ENCODE measurements around the gene PSRC1. TPM values are rescaled to one million over a fixed set of nuclear protein-coding genes. Genes with fewer than 3 reads are reported as not detected.

The PSRC1 gene
- polyA plus RNA-seq, 1 experiment = 18.5 TPM

DNA sequence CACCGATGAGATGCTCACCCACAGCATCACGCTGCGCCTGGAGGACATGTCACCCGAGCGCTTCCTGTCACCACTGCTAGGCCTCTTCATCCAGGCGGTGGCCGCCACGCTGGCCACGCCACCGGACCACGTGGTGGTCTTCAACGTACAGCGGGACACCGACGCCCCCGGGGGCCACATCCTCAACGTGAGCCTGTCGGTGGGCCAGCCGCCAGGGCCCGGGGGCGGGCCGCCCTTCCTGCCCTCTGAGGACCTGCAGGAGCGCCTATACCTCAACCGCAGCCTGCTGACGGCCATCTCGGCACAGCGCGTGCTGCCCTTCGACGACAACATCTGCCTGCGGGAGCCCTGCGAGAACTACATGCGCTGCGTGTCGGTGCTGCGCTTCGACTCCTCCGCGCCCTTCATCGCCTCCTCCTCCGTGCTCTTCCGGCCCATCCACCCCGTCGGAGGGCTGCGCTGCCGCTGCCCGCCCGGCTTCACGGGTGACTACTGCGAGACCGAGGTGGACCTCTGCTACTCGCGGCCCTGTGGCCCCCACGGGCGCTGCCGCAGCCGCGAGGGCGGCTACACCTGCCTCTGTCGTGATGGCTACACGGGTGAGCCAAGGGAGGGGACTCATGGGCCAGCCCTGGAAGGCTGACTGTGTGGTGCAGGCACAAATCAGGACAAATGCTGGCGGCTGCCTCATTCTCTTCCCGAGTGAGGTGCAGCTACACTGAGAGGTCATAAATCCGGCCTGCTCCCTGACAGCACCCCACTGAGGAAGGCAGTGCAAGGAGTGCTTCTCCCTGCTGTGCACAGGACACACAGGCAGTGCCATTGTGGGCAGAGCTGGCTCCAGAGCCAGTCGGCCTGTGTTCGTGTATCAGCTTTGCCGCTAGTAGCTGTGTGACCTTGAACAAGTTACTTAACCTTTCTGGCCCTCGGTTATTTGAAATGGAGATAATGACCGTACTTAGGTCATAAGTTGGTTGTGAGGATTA lies 24.2 kb downstream of the PSRC1 start:
- CTCF ChIA-PET = no interaction called here
- Histone ChIP-seq H3K27ac (ENCODE audit: low read depth, low read length) (no peak overlapping the region), H3K27me3 (ENCODE audit: control insufficient read depth, insufficient read depth, low read length) (no peaks in the 10 kb centered on the region), H3K9me3 (ENCODE audit: control insufficient read depth, insufficient read depth, low read length) (no peaks in the 10 kb centered on the region; the same call in 1 of the 2 replicates), H3K4me3 (ENCODE audit: low read depth, low read length) (no peak overlapping the region)
- TF ChIP-seq, protein P1, sequence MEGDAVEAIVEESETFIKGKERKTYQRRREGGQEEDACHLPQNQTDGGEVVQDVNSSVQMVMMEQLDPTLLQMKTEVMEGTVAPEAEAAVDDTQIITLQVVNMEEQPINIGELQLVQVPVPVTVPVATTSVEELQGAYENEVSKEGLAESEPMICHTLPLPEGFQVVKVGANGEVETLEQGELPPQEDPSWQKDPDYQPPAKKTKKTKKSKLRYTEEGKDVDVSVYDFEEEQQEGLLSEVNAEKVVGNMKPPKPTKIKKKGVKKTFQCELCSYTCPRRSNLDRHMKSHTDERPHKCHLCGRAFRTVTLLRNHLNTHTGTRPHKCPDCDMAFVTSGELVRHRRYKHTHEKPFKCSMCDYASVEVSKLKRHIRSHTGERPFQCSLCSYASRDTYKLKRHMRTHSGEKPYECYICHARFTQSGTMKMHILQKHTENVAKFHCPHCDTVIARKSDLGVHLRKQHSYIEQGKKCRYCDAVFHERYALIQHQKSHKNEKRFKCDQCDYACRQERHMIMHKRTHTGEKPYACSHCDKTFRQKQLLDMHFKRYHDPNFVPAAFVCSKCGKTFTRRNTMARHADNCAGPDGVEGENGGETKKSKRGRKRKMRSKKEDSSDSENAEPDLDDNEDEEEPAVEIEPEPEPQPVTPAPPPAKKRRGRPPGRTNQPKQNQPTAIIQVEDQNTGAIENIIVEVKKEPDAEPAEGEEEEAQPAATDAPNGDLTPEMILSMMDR (IDR thresholded peaks at IDR 0.05; ENCODE audit: low read depth, low read length) = no peak
- DNase-seq (ENCODE audit: low read depth, low spot score) = no peak
- POLR2A ChIA-PET = no interaction called here

GRCh38 chr1:109257682-109258421 lies 25.1 kb downstream of the PSRC1 start:
- Histone ChIP-seq H3K9me3 (ENCODE audit: control insufficient read depth, insufficient read depth, low read length) (no peaks in the 10 kb centered on the region; the same call in 1 of the 2 replicates), H3K27me3 (ENCODE audit: control insufficient read depth, insufficient read depth, low read length) (no peaks in the 10 kb centered on the region), H3K4me3 (ENCODE audit: low read depth, low read length) (no peak overlapping the region), H3K27ac (ENCODE audit: low read depth, low read length) (no peak overlapping the region)
- no peak for DNase-seq (ENCODE audit: low read depth, low spot score)
- ChIA-PET POLR2A (no interaction called here), CTCF (interaction anchor here (0.9 to 2.4 kb wide), 3 partner anchors 140 to 274 kb away, joined by 3 to 7 read pairs (median 4); partner anchors contain the start of gene SORT1)
- TF ChIP-seq, protein P1 (IDR thresholded peaks at IDR 0.05; ENCODE audit: low read depth, low read length) = no peak

DNA sequence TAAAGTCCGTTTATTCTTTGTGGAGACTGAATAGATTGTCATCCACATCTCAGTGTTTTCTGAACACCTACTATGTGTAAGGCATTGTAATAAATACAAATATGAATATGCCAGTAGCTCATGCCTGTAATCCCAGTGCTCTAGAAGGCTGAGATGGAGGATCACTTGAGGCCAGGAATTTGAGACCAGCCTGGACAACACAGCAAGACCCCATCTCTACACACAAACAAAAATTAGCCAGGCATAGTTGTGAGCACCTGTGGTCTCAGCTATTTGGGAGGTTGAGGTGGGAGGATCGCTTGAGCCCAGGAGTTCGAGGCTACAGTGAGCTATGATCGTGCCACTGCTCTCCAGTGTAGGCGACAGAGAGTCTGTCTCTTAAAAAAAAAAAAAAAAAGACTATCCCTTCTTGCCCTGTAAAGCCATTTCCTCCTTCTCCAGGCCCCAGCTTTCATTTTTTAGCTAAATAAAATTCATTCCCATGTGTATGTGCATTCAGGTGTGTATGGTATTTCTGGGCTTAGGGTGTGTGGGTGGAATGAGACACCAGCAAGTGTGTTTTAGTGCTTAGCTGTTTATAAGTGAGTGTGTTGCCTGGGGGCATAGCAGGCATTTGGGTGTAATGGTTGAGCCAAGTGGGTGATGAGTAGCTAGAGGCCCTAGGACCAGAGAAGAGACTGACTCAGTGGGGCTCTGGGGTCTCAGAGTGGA lies 25.8 kb downstream of the PSRC1 start:
- ChIA-PET POLR2A (interaction anchor here (0.6 kb wide), 1 partner anchor 31 kb away, joined by 7 read pairs; no protein-coding TSS in a partner anchor), CTCF (interaction anchor here (0.7 to 2.4 kb wide), 4 partner anchors 104 to 275 kb away, joined by 3 to 9 read pairs (median 6); partner anchors contain the start of gene SORT1)
- no peaks in the 10 kb centered on the region for H3K27me3 ChIP-seq (ENCODE audit: control insufficient read depth, insufficient read depth, low read length)
- DNase-seq (ENCODE audit: low read depth, low spot score) = no peak
- peaks cover 6% of the 10 kb centered on the region; the same call in 1 of the 2 replicates for H3K9me3 ChIP-seq (ENCODE audit: control insufficient read depth, insufficient read depth, low read length)
- TF ChIP-seq, protein P1 (IDR thresholded peaks at IDR 0.05; ENCODE audit: low read depth, low read length) = no peak
- H3K27ac ChIP-seq (ENCODE audit: low read depth, low read length) = no peak overlapping the region
- no peak overlapping the region for H3K4me3 ChIP-seq (ENCODE audit: low read depth, low read length)

GRCh38 chr1:109256085-109256484 lies 26.9 kb downstream of the PSRC1 start:
- ChIA-PET POLR2A (no interaction called here), CTCF (interaction anchor here (0.6 to 2.4 kb wide), 2 partner anchors 268 to 276 kb away, joined by 4 to 7 read pairs; no protein-coding TSS in a partner anchor)

More at GRCh38 chr1:109256085-109256484, 26.9 kb downstream of the PSRC1 start:
- H3K27ac ChIP-seq (ENCODE audit: low read depth, low read length) = no peak overlapping the region
- no peak overlapping the region for H3K4me3 ChIP-seq (ENCODE audit: low read depth, low read length)
- no peaks in the 10 kb centered on the region for H3K27me3 ChIP-seq (ENCODE audit: control insufficient read depth, insufficient read depth, low read length)
- H3K9me3 ChIP-seq (ENCODE audit: control insufficient read depth, insufficient read depth, low read length) = peaks cover 14% of the 10 kb centered on the region
- no peak for DNase-seq (ENCODE audit: low read depth, low spot score)
- TF ChIP-seq, protein P1 (IDR thresholded peaks at IDR 0.05; ENCODE audit: low read depth, low read length) = no peak

Data from AG04450 (cell line).